ENCODE measurements around the gene CHTF18. TPM values are rescaled to one million over a fixed set of nuclear protein-coding genes. Genes with fewer than 3 reads are reported as not detected.

CHTF18 gene
- total RNA-seq, 1 experiment from 2014 or later, result 120 TPM

GRCh38 chr16:790086-790485, 1.7 kb downstream of the CHTF18 start:
- Histone ChIP-seq H2AK5ac (ENCODE audit: insufficient read length, low read length) (no peak overlapping the region), H3K27me3 (ENCODE audit: insufficient read depth, low read length) (no peaks in the 10 kb centered on the region), H2BK12ac (ENCODE audit: insufficient read length, low read depth, low read length) (no peak overlapping the region), H2BK120ac (ENCODE audit: low read depth, low read length, poor library complexity, severe bottlenecking) (no peak overlapping the region), H3K27ac (ENCODE audit: insufficient read length, low read depth, low read length) (no peak overlapping the region), H4K5ac (ENCODE audit: insufficient read length, low read depth, low read length) (no peak overlapping the region), H3K9ac (ENCODE audit: extremely low read depth, insufficient read length, low read length) (no peak overlapping the region), H3K56ac (ENCODE audit: insufficient read length, low read depth, low read length) (no peak overlapping the region), H3K79me2 (ENCODE audit: insufficient read depth, low read length) (no peaks in the 10 kb centered on the region; the same call in 1 of the 2 replicates), H4K20me1 (ENCODE audit: control insufficient read depth, insufficient read depth, insufficient read length) (no peaks in the 10 kb centered on the region), H2BK5ac (ENCODE audit: insufficient read length, low read length) (no peak overlapping the region), H3T11ph (ENCODE audit: low read length) (no peak overlapping the region), H3K14ac (ENCODE audit: insufficient read depth, low read length) (no peak overlapping the region), H2AFZ (ENCODE audit: low read length) (no peak overlapping the region), H3K23me2 (ENCODE audit: insufficient read length, low read depth, low read length, poor library complexity, severe bottlenecking) (peaks cover 11% of the 10 kb centered on the region), H3K4me1 (ENCODE audit: insufficient read depth, low read length) (no peaks in the 10 kb centered on the region), H4K91ac (ENCODE audit: insufficient read length, low read depth, low read length) (no peak overlapping the region), H3K79me1 (ENCODE audit: insufficient read depth, low read depth, low read length, poor library complexity, severe bottlenecking) (peaks cover 2% of the 10 kb centered on the region), H3K4me2 (ENCODE audit: insufficient read depth, insufficient read length, low read length) (no peak overlapping the region), H3K9me3 (ENCODE audit: control insufficient read depth, low read depth, low read length) (no peaks in the 10 kb centered on the region), H3K18ac (ENCODE audit: insufficient read length, low read depth, low read length) (no peak overlapping the region), H3K23ac (ENCODE audit: insufficient read length, low read depth, low read length) (no peak overlapping the region), H2BK15ac (ENCODE audit: low read depth, low read length) (no peak overlapping the region), H4K8ac (replicated peaks; ENCODE audit: insufficient read length, low read depth, low read length) (no peak overlapping the region), H2BK20ac (ENCODE audit: low read depth, low read length, poor library complexity, severe bottlenecking) (no peak overlapping the region), H3K4ac (ENCODE audit: low read depth, low read length) (no peak overlapping the region)
- Mint-ChIP-seq H3K4me1 (peaks cover 0 to 2% of the 10 kb centered on the region in 2 experiments; a peak in 1 of 4 replicates), H3K27ac (no peak overlapping the region), H3K36me3 (ENCODE audit: insufficient read depth in 1 of 3, low read depth in 3 of 3) (peaks cover 8 to 34% (median 21%) of the 10 kb centered on the region in 3 experiments; a peak in 6 of 7 replicates), H3K9me3 (no peaks in the 10 kb centered on the region), H3K27me3 (ENCODE audit: low read depth) (no peaks in the 10 kb centered on the region), H3K4me3 (peak overlapping the region; percentile 71 to 78)
- no CpG with 5 or more reads among the region's 17 CpGs for WGBS (ENCODE audit: extremely low coverage, insufficient read length, low lambda C conversion rate)
- DNase-seq, result no peak
- TF ChIP-seq CTCF (conservative IDR thresholded peaks at IDR 0.05), result no peak
